GM21576 (cell line): ENCODE results near the gene CFAP251.

Experiments
- ATAC-seq: cut with Tn5 transposase; IDR thresholded peaks from one replicate; pipeline ENCODE4 v1.9.1; 2021; ENCODE audit warnings: mild to moderate bottlenecking, moderate library complexity; ENCODE audit not compliant: unreplicated experiment

Gene CFAP251

DNA sequence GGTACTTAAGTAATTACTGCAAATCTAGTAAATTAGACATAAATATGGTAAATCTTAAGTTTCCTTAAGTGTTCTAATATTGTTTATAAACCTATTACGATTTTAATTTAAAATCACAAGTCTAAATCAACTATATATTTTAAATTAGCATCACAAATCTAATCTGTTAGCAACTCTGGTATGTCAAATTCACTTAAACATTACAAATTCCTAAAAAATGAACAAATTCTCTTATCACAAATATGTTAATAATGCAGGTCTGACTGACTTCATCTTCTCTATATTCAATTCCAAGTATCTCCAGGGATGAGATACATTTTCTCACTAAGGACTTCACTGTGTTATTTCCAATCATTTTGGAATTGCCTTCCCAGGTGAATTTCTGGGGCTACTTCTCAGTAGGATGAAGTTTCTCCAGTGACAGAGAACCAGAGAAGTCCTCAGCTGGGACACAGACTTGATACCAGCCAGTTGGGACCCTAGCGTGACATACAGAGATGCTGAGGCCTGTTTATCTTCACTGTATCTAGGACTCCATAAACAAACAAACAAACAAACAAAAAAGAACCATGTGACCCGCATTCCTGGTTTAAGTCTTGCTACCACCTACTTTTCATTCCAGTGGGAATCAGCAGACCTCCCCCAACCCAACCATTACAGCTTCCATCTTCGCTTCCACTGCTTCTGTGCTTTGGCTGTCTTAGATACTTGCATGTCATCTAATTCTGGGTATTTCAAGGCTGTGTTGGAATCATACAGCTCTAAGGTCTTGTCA is 21.8 kb downstream of the CFAP251 start:
- no peak for ATAC-seq

DNA sequence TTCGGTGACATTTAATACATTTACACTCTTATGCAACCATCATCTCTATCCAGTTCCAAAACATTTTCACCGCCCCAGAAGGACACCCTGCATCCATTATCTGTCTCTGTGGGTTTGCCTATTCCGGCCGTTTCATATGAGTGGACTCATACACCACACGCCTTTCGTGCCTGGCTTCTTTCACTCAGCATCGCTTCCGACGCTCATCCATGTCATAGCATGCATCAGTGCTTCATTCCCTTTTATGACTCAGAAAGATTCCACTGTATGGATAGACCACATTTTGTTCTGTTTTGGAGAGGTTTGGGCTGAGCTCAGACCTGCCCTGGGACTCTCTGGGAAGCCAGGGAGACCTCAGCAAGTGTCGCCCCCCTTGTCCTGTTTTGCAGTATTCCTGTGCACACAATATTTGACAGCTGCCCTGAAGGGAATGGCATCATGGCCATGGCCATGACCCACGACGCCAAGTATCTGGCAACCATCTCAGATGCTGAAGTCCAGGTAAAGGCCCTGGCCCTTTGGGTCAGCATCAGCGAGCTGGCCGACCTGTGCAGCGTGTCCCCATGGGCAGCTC is 23.8 kb downstream of the CFAP251 start:
- ATAC-seq, result no peak

DNA sequence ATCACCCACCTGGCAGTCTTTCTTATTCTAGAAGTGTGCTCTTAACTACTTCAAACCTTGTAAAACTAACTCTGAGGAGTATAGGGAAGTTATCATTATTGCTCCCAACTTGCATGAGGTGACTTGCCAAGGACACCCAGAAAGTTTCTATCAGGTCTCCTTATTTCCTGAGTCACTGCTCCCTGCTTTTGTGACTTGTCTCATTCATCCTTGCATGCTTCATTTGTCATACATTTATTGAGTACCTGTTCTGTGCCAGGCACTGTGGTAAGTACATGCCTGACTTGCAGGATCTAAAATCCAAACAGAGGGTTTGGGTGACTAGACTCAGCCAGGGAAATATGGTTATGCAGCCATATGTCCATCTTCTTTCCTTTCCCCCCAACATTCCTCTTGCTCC is 25.5 kb downstream of the CFAP251 start:
- no peak for ATAC-seq

DNA sequence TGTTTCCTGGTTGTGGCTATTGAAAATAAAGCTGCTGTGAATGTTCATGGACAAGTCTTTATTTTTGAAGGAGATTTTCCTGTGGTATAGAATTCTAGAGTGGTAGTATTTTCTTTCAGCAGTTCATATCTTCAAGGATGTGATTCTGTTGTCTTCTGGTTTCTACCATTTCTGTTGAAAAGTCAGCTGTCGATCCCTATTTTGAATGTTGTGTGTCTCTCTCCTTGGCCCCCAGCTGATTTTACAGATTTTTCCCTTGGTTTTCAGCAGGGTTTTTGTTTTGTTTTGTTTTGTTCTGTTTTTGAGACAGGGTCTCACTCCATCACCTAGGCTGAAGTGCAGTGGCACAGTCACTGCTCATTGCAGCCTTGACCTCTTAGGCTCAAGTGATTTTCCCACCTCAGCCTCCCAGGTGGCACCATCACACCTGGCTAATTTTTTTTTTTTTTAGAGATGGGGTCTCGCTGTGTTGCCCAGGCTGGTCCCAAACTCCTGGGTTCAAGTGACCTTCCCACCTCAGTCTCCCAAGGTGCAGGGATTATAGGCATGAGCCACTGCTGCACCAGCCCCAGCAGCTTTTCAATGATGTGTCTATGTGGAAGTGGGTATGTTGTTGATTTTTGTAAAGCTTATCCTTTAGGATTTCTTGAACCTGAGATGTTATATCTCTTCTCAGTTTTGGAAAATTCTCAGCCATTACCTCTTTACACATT is 28.1 kb downstream of the CFAP251 start:
- ATAC-seq, result no peak

DNA sequence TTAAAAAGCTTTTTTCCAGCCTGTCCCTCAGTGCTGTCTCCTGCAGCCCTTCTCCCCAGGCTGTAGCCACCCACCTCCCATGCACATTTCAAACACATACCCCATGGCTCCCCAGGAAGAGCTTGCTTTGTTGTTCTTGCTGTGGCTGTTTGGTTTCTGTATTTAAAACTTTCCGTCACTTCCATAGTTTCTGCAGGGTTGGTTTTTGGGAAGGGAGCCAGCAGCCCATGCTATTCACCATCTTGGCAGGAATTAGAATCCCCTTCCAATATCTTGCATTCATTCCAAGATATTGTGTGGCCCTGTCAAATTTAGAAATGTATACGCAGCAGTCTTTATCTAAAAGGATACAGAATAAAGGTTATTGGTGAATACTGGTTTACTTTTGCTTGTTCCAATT is 29.6 kb downstream of the CFAP251 start:
- ATAC-seq, result no peak

DNA sequence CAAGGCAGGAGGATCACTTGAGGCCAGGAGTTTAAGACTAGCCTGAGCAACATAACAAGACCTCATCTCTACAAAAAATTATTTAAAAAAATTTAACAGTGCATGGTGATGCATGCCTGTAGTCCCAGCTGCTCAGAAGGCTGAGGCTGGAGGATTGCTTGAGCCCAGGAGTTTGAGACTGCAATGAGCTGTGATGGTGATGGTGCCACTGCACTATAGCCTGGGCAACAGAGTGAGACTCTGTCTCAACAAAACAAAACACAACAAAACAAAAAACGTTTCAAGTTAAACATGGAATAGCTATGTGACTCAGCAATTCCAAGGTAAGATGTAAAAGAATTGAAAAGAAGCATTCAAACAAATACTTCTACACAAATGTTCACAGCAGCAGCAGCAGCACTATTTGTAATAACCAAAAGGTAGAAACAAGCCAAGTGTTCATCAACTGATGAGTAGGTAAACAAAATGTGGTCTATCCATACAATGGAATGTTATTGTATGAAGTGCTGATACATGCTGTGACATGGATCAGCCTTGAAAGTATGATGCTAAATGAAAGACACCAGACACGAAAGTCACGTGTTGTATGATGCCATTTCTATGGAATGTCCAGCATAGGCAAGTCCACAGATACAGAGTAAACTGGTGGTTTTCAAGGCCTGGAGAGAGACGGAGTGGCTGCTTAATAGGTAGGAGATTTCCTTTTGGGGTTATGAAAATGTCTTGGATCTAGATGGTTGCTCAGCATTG is 31.4 kb downstream of the CFAP251 start:
- no peak for ATAC-seq

DNA sequence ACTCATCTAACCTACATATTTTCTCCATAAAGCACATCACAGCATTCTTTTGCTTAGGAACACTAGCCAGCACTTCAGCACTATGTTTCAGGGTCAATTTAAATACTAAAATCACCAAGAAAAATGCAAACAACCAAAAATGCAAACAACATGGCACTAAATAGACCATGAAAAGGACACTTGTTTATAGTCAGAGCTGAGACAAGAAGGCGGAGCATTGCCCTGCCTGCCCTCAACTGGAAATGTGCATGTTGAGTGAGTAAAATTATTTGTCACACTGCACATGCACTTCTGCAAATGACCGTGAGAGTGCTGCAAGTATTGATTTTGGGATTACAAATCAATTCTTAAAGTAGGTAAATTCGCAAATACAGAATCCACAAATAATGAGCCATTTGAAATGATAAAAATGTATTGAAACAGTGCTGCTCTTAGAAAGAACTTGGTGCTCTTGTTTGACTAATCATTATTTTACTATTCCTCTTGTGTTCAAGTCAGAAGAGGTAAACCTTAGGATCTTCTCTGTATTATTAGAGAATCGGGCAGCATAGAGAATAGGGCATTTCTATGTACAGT is 34.8 kb downstream of the CFAP251 start:
- ATAC-seq, result no peak

DNA sequence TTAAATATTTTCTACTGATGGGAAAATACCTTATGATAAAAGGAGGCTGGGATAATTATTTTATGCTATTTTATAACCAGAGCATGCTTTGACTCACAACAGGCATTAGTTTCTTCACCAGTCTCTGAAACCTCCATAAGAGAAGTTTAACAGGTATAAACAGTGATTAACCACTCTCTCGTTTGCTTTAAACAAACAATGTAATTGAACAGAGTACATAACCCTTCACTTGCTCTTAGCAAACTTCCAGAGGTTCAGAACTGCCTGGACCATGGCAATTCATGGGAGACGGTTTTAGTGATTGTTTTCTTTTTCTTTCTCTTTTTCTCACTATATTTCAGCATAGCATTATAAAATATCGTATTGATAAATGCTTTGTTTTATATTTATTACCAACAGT is 35.3 kb downstream of the CFAP251 start:
- ATAC-seq, result no peak

DNA sequence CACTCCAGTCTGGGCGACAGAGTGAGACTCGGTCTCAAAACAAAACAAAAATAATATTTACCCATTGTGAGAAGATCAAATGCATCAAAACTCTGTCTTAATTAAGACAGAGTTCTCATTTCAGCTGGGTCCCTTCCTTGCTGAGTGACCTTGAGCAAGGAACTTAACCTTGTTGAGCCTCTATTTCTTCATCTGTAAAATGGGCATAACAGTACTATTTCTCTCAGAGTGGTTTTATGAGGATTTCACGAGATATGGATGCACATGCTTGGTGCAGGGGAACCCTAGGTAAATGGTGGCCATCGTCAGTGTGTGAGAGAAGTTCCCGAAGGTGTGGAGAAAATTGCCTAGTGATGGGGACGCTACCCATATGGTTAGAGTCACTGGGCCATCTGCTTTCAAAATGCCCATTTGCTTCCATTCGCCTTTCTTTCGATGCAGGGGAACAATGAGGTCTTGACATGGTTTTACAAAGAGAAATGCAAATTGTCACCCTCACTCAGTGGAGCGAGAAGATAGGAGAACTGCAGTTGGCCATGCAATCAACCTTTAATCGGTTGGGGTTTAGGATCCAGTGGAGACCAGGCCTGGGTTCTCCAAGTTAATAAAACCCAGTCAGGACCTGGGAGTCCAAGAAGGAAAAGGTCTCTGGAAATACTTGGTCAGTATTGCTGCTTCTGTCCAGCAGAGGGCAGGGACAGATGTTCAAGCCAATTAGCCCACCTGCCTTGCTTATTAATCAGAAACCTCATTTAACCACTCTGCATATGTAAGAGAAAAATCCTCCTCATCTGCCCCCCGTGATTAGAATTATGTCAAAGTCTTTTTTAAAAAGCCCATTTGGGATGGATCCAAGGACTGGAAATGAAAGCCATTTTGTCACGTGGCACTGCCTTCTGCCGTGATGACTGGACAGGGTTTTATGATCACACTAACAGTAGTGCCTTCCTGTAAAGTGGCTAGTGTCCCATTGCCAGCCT is 37.2 kb downstream of the CFAP251 start:
- ATAC-seq, result no peak

DNA sequence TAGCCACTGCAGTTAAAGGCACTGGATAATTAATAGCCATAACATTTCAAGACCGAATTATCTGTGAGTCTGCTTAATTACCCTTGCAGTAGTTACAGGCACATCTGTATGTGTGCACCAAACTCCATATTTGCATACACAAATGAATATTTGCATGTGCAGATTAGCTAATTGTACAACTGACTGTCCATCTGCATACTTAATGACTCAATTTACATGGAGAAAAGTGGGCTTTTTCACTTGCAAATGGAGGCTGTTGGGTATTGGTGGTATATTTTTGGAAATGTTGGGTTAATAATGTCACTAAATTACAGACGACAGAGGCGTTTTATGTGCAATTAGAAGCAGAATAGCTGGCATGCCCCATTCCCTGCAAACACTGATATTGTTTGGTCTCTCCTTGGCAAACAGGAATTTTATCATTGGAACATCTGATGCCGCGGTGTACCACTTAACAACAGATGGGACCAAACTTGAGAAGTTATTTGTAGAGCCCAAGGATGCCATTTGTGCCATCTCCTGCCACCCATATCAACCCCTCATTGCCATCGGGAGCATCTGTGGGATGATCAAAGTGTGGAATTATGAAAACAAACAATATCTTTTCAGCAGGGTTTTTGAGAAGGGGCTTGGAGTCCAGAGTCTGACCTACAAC is 39.6 kb downstream of the CFAP251 start:
- ATAC-seq, result no peak

DNA sequence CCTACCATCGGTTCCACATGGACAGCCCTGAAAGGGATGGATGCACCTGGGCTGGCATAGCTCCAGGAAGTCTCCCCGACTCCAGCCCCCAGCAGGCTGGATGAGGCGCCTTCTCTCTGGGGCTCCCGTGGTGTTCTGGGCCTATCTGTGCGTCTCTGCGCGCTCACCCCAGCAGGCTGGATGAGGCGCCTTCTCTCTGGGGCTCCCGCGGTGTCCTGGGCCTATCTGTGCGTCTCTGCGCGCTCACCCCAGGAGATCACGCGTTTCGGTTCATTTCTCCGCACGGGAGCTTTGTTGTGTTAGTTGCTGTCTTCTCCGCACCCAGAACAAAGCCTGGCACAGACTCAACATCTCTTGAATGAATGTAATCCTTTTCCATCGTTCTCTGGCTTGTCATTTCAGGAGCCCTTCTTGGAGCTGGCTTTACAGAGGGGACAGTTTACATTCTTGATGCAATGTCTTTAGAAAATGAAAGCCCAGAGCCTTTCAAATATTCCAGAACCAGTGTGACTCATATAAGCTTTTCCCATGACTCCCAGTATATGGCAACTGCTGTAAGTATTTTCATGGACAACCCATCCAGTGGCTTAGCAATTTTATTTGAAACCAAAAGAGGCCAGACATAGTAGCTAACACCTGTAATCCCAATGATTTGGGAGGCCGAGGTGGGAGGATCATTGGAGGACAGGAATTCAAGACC is 40.3 kb downstream of the CFAP251 start:
- ATAC-seq, result no peak

DNA sequence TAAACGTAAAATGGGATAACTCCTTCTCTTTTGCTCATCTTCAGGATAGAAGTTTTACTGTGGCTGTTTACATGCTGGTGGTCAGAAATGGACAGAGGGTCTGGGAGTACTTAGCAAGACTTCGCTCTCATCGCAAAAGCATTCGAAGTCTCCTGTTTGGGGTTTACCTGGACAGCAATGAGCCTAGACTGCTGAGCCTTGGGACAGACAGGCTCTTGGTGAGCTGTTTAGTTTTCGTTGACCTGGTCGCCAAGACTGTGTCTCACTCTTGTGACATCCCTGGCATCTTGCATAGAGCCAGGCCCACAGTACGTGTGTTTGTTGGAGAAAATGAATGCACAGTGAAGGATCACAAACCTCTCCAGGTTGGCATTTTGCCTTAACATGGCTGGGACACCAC is 42.1 kb downstream of the CFAP251 start:
- ATAC-seq, result no peak

DNA sequence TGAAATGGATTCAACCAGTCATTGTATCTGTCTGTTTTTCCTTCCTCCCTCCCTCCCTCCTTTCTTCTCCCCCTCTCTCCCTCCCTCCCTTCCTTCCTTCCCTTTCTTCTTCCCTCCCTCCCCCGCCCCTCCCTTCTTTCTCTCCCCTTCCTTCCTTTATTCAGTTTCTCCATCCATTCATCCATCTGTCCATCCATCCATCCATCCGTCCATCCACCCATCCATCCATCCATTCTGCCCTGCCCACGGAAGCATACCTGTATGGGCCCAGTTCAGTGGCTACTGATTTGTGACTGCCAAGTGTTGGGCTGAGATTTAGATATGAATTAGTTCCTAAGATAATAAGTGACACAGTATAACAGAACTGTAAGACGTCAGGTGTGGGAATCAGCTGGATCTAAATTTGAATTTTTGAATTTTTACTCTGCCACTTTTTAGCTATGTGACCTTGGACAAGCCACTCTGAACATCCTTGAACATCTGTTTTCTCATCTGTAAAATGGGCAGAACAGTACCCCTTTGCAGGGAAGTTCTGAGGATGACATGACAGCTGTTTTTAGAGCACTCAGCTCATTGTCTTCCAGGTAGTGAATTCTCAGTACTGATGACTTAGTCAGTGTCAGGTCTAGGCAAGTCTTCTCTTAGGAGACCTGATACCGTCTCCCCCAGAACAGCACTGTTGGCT is 42.9 kb downstream of the CFAP251 start:
- ATAC-seq, result no peak

DNA sequence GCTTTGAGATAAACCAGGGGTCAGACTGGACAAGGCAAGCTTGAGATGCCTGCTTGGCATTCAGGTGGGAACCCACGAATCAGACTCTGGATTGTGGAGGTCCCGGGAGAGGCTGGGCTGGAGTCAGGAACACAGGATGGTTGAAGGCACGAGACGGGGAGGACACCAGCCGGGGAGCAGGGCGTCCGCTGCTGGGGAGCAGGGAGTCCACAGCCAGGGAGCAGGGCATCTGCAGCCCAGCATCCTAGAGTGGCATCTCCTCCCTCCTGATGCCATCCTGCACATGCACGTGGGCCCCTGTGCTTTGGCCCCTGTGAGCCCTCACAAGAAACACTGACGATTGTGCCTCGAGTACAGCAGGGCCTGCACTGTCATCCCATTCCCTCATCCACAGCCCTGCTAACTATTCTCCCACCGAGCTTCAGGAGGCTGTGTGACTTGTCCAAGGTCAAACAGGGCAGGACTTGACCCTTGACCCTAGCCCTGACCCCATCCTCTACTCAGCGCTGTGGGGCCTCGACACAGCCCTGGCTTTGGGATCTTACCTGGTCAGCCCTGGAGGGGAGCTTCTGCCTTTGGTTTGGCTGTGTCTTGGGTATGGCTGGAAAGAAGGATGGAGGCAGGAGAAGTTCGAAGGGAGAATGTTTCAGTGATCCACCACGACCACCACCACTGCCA is 45.1 kb downstream of the CFAP251 start:
- ATAC-seq, result no peak

DNA sequence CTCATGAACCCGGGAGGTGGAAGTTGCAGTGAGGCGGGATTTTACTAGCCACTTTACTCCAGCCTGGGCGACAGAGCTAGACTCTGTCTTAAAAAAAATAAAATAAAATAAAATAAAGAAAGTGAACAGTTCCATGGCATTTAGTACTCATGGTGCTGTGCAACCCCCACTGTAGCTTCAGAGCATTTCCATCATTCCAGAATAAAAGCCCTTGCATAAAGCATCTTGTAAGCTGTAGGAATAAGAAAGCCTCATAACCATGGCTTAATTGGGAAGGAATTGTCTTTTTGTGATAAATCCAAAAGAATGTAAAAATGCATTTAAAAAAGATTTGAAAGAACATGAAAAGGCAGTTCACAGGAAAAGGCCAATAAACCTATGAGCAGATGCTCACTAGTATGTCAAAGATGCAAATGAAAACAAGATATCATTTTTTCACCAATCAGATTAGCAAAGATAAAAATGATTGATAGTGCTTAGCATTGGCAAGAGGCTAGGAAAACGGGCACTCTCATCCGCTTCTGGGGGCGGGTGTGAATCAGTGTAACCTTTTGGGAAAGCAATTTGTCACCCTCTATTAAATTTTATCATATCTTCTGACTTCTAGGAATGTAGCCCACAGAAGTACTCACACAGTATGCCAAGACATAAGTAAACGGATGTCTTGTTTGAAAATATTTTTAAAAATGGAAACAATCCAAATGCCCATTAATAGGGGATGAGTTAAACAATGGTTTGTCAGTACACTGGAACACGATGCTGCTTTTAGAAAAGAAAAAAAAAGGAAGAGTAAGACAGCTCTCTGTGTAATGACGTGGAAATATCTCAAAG is 46.6 kb downstream of the CFAP251 start:
- ATAC-seq, result no peak

DNA sequence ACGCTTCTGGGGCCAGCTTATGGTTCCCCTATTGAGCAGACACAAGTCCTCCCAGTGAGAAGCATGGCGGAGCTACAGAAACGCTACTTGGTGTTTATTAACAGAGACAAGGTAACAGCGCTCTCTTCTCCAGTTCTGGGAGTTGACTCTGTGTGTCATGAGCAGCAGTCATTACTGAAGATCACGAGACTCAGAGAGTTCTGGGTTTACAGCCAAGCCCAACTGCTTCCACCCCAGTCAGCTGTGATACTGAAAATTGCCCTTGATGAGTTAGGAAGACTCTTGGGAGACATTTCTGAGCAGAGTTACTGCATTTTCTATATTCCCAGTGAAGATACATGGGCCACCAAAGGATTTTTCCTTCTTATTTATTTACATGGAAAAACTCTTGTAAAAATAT is 48.6 kb downstream of the CFAP251 start:
- ATAC-seq, result no peak

DNA sequence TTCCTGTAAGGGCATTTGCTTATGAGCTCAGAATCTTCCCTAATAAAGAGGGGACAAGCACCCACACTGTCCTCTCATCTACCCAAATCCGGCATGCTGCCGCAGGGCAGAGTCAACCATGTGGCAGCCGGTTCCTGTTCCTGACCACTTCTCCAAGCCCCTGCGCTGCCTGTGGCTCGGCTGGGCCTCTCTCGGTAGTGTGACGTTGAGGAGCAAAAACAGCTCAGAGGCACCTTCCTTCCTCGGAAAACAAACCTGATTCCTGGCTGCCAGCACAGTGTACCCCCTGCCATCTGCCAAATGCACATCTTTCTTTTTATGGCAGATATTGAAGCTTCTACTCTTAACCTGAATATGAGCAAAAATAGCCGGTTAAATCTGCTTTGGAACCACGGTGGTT is 50.5 kb downstream of the CFAP251 start:
- no peak for ATAC-seq
